Effector memory CD4-positive, alpha-beta T cell (primary cell): Measurements from ENCODE around the gene ZFHX3.

Source experiments
- DNase-seq, 3 donors: peaks; one replicate each; pipeline ENCODE4 v3.0.0-alpha.2; 2020
- H3K27ac ChIP-seq: 2 replicates; pipeline ENCODE4 v1.7.0; 2013; ENCODE audit warnings: mild to moderate bottlenecking, low read length, moderate library complexity; ENCODE audit not compliant: insufficient read depth, poor library complexity, severe bottlenecking
- H3K27me3 ChIP-seq: replicated peaks from 2 replicates; pipeline ENCODE4 v1.7.0; 2013; ENCODE audit warnings: mild to moderate bottlenecking, low read length; ENCODE audit not compliant: insufficient read depth, control insufficient read depth, poor library complexity, severe bottlenecking
- H3K36me3 ChIP-seq: 2 replicates; pipeline ENCODE4 v1.7.0; 2013; ENCODE audit warnings: mild to moderate bottlenecking, low read length, moderate library complexity; ENCODE audit not compliant: control insufficient read depth, insufficient read depth
- H3K4me1 ChIP-seq: 2 replicates; pipeline ENCODE4 v1.7.0; 2013; ENCODE audit warnings: low read length, mild to moderate bottlenecking; ENCODE audit not compliant: control insufficient read depth, insufficient read depth, poor library complexity, severe bottlenecking
- H3K4me3 ChIP-seq: 2 replicates; pipeline ENCODE4 v1.7.0; 2013; ENCODE audit warnings: low read length, low read depth, mild to moderate bottlenecking; ENCODE audit not compliant: insufficient read depth, poor library complexity, severe bottlenecking
- H3K9me3 ChIP-seq: 2 replicates; pipeline ENCODE4 v1.7.0; 2013; ENCODE audit warnings: mild to moderate bottlenecking, low read length, moderate library complexity; ENCODE audit not compliant: control insufficient read depth

The ZFHX3 gene

DNA sequence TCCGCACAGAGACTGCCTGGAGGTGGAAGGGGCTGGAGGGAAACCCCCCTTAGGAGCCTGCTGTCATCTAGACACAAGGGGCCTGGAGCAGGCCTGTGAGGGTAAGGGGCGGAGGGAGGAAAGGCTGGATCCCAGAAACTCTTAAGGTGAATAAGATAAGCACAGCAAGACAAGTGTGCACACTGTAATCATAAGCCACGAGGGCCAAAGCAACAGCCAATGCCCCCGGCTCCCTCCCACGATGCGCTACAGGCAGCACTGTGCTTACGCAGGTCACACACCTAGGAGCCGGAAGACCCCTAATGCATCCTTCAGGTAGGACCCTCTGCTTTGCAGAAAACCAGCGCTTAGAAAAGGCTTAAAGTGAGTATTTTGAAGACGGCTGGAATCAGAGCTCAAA lies 24.6 kb downstream of the ZFHX3 start:
- no peaks in the 10 kb centered on the region for H3K9me3 ChIP-seq
- no peak overlapping the region for H3K4me3 ChIP-seq
- H3K4me1 ChIP-seq, result no peaks in the 10 kb centered on the region
- no peak overlapping the region for H3K27ac ChIP-seq
- DNase-seq, result no peak
- no peaks in the 10 kb centered on the region for H3K27me3 ChIP-seq
- H3K36me3 ChIP-seq, result no peaks in the 10 kb centered on the region

DNA sequence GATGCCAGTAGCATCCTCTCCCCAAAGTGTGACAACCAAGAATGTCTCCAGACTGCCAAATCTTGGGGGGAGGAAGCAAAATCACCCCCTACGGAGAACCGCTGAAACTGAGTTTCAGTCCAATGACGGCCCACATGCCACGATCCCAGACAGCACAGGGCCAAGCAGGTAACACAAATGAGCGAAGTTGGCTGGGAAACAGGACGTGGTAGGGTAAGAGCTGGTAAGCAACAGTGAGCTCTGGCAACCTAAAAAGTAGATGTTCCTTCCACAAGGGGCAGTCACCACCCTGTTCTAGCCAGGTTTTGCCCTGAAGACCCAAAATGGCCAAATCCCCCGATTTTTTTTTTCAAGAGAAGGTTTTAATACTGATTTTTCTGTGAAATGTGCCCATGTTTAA lies 25.4 kb downstream of the ZFHX3 start:
- H3K27me3 ChIP-seq, result no peaks in the 10 kb centered on the region
- no peak for DNase-seq
- no peaks in the 10 kb centered on the region for H3K4me1 ChIP-seq
- no peaks in the 10 kb centered on the region for H3K9me3 ChIP-seq
- H3K27ac ChIP-seq, result no peak overlapping the region
- H3K36me3 ChIP-seq, result no peaks in the 10 kb centered on the region
- H3K4me3 ChIP-seq, result no peak overlapping the region

DNA sequence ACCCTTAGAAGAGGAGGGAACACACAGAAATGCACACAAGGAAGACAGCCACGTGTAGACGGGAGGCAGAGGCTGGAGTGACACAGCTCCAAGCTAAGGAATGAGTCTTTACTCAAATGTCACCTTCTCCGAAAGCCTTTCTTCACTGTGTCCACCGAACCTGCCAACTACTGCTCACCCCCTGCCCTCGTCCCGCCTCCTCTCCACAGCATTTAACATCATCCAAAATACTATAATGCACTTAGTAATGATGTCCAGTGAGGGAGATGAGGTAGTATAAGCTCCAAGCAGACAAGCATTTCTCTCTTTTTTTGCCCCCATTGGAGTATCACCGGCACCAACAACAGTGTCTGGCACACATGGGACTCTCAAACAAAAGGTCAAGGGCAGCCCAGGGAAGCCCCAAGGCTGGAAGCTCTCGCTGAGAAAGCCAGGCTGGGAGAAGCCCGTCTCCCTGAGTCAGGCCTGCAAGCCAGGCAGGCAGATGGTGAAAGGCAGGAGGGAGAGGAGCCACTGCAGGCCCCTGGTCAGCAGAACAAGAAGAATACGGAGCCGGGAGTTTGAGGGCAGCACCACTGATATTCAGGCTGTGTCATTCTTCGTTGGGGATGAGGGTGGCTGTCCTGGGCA lies 25.9 kb downstream of the ZFHX3 start:
- H3K4me1 ChIP-seq, result no peaks in the 10 kb centered on the region
- no peak for DNase-seq
- H3K36me3 ChIP-seq, result no peaks in the 10 kb centered on the region
- H3K27ac ChIP-seq, result no peak overlapping the region
- H3K9me3 ChIP-seq, result no peaks in the 10 kb centered on the region
- no peak overlapping the region for H3K4me3 ChIP-seq
- H3K27me3 ChIP-seq, result no peaks in the 10 kb centered on the region

DNA sequence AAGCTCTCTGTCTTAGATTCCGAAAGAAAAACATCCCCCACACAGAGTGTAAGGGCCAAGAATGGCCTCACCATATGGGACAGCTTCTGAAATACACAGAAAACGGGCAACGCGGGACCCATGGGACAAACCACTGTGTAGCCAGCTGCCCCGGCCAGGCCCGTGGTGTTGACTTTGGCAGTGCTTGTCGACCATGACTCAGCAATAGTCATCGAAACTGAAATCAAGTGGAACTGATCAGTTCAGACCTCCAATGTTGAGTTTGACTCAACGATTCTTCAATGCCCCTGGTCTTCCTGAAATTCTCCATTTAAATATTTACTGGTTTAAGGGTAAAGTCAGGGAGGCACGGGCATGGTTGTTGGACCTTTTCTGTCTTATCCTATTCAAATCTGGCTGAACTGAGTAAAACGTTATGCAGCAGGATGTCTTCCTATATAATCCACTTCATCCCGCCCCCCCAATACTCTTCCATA lies 27.5 kb downstream of the ZFHX3 start:
- no peak for DNase-seq
- Histone ChIP-seq H3K9me3 (no peaks in the 10 kb centered on the region), H3K4me1 (no peaks in the 10 kb centered on the region), H3K36me3 (no peaks in the 10 kb centered on the region), H3K27me3 (no peaks in the 10 kb centered on the region), H3K4me3 (no peak overlapping the region), H3K27ac (no peak overlapping the region)

DNA sequence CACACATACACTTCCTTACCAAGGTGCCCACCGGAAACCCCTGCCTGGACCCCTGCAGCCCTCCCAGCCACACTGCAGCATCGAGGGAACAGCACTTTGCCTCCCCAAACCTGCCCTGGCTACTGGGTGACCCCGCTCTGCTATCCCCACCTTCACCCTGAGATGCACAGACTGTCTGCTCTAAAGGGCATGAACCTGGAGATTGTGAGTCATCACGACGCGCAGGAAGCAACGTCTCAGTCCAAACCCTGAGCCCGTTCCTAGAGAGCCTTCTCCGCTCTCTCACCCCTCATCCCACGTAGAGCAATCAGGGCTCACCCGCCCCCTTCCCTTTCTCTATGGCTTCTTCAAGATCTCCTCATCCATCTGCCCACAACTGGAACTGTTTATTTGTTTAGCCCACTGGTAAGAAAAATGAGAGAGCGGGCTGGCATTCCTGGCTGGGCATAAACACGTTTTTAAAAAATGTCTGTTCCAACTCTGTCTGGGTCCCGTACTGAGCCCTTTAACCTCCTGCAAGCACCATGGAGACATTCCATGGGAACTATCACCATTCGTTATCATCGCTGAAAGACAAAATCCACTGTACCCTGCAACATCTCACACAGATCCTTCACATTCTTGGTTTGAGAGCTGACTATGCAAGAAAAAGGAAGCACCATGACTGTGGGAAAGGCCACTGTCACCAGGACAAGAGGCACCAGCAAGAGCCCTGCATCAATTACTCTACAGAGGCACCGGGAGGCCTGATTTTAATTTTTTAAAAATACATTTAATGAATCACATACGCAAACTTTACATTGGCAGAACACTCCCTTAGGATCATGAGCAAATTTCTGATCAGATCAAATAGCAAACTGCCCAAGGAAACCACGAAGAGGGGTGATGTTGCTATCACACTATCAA lies 28.2 kb downstream of the ZFHX3 start:
- Histone ChIP-seq H3K36me3 (no peaks in the 10 kb centered on the region), H3K4me3 (no peak overlapping the region), H3K9me3 (no peaks in the 10 kb centered on the region), H3K27ac (no peak overlapping the region), H3K27me3 (no peaks in the 10 kb centered on the region), H3K4me1 (no peaks in the 10 kb centered on the region)
- DNase-seq, result no peak

DNA sequence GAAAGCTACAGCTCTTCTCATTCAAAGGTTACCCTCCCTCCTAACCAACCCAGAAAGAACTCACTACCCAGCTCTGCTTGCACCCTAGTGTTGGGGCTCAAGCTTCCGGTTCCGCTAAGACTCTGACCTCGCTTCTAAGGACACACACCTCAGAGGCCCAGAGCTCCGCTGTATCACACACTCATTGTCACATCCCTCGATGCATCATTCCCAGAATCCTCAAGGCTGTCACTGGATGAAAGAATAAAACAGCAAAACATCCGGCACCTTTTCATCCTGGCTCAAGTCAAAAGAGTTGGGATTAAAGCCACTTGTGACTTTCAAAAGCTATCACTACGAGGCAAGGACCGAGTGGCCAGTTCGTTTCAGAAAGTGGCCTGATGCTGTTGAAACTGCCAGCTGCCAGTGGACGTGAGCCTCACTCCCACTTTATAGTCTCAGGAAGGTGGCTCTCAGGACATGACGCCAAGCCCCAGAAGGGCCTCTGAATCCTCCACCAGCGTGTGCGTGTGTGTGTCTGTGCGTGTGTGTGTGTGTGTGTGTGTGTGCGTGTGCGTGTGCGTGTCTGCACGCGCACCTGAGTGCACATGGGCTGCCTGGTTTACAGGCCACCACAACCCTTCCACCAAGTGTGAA lies 29.0 kb downstream of the ZFHX3 start:
- no peak overlapping the region for H3K27ac ChIP-seq
- DNase-seq, result no peak
- no peak overlapping the region for H3K4me3 ChIP-seq
- H3K36me3 ChIP-seq, result no peaks in the 10 kb centered on the region
- H3K9me3 ChIP-seq, result no peaks in the 10 kb centered on the region
- no peaks in the 10 kb centered on the region for H3K27me3 ChIP-seq
- H3K4me1 ChIP-seq, result no peaks in the 10 kb centered on the region

DNA sequence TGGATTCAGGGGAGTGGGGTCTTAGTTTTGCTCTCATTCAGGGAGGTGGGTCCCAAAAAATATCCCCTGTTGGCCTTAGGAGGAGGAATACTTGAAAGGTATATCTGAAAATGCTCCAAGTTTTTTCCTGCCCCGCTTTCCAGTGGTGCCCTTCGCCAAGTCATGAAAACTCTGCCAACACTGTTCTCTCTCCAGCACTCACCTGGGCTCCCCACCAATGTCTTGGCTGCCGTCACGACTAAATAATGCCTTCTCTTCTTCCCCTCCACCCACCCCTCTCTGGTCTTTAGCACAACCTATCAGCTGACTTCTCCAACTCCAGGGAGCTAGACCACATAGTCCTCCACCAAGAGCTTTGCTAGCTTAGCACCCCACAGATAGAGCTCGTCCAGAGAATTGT lies 30.6 kb downstream of the ZFHX3 start:
- Histone ChIP-seq H3K4me1 (no peaks in the 10 kb centered on the region), H3K27me3 (no peaks in the 10 kb centered on the region), H3K4me3 (no peak overlapping the region), H3K27ac (no peak overlapping the region), H3K36me3 (no peaks in the 10 kb centered on the region), H3K9me3 (no peaks in the 10 kb centered on the region)
- DNase-seq, result no peak

DNA sequence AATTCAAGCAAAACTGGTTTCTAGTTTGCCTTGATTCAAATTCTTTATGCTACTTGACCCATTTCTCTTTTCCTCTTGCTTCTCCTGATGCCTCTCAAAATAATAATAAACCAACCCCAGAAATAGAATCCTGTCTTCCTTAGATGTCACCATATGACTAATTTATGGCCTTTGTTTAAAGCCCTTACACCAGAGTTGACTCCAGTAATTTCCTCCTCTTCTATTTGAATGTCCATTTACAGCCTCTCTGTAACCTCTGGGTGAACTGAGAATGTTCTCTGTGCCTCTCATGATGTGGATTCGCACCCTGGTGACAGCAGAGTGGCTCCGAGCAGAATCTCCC lies 31.5 kb downstream of the ZFHX3 start:
- H3K36me3 ChIP-seq, result no peaks in the 10 kb centered on the region
- H3K4me3 ChIP-seq, result no peak overlapping the region
- no peak overlapping the region for H3K27ac ChIP-seq
- H3K9me3 ChIP-seq, result no peaks in the 10 kb centered on the region
- no peak for DNase-seq
- H3K27me3 ChIP-seq, result no peaks in the 10 kb centered on the region
- no peaks in the 10 kb centered on the region for H3K4me1 ChIP-seq

DNA sequence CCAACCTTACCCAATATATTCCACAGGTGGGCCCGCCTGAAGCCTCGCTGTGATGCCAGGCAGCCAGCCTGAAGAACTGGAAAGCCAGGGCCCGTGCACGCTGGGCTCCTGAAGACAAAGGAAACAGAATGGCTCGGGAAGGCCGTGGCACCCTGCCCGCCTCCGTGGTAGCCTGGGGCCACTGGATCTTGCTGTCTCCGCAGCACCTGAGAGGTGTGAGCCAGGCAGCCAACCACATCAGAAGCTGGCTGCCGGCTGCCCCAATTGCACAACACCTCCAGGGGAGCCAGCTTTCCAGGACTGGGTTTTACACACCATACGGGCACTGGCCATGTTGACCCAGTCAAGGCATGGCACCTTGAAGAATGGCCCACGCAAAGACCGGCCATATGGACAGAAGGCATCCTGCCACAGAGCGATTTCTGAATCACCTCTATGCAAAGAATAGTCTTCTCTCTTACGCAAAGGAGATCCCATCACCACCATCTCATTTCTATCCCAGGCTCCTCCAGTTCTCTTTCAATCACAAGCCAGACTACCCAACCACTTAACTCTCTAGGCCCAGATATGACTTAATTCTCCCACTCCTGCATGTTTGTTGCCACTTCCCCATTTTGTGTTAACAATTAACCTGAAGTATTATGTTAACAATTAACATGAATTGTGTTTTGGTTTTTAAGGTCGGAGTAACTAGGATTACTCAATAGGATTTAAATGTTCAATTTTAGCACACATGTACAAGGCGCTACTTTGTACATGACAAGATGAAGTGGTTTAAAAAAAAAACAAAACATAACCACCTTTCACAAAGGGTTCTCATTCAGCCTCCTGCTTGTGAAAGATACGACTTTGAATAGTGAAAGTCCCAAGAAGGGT lies 32.1 kb downstream of the ZFHX3 start:
- no peaks in the 10 kb centered on the region for H3K4me1 ChIP-seq
- H3K27ac ChIP-seq, result no peak overlapping the region
- no peaks in the 10 kb centered on the region for H3K36me3 ChIP-seq
- no peaks in the 10 kb centered on the region for H3K27me3 ChIP-seq
- H3K9me3 ChIP-seq, result no peaks in the 10 kb centered on the region
- no peak overlapping the region for H3K4me3 ChIP-seq
- no peak for DNase-seq
